Activated CD8-positive, alpha-beta memory T cell treated with anti-CD3 and anti-CD28 coated beads, Interleukin-2, amount 10 ng/mL, durations not matched to agents 7 days and 5 days (primary cell): Measurements from ENCODE around the gene AKR1D1. TPM values are rescaled to one million over a fixed set of nuclear protein-coding genes. Genes with fewer than 3 reads are reported as not detected.
"Not testable (repeated sequence)": the region's sequence is repeated elsewhere in the genome, so short reads cannot be mapped to it uniquely, and the experiment has no call there.

ENCODE experiments used
- ATAC-seq: fragments of 150-1000 bp; cut with Tn5 transposase; one replicate; pipeline ENCODE4 v1.10.0; 2021; ENCODE audit warnings: moderate library complexity
- CTCF ChIA-PET: fragments of 350-600 bp; sonication (Branson Sonifier 250); formaldehyde crosslinking; loops from one replicate; lab custom pipeline; 2021; ENCODE audit warnings: antibody characterized with exemption; lab: Charles Lee
- DNase-seq: peaks from one replicate; pipeline ENCODE4 v3.0.0-alpha.2; 2020
- H3K27ac Mint-ChIP-seq: one replicate; pipeline ENCODE4 v1.8.0; 2021; ENCODE audit warnings: mild to moderate bottlenecking, mixed read lengths
- H3K27me3 Mint-ChIP-seq: one replicate; pipeline ENCODE4 v1.8.0; 2021; ENCODE audit warnings: mixed read lengths
- H3K36me3 Mint-ChIP-seq: one replicate; pipeline ENCODE4 v1.8.0; 2021; ENCODE audit warnings: mild to moderate bottlenecking, mixed read lengths
- H3K4me1 Mint-ChIP-seq: one replicate; pipeline ENCODE4 v1.8.0; 2021; ENCODE audit warnings: mixed read lengths
- H3K4me3 Mint-ChIP-seq: one replicate; pipeline ENCODE4 v1.8.0; 2021; ENCODE audit warnings: mild to moderate bottlenecking, moderate library complexity, mixed read lengths
- H3K9me3 Mint-ChIP-seq: one replicate; pipeline ENCODE4 v1.8.0; 2022; ENCODE audit warnings: low read depth, mixed read lengths
- total RNA-seq, 2 experiments: library from RNA; stranded (reverse); gene quantifications; one replicate each; pipeline ENCODE4 v1.2.3, GENCODE V29; 2021

Gene AKR1D1
- total RNA-seq, 2 experiments from 2014 or later, result not detected

DNA sequence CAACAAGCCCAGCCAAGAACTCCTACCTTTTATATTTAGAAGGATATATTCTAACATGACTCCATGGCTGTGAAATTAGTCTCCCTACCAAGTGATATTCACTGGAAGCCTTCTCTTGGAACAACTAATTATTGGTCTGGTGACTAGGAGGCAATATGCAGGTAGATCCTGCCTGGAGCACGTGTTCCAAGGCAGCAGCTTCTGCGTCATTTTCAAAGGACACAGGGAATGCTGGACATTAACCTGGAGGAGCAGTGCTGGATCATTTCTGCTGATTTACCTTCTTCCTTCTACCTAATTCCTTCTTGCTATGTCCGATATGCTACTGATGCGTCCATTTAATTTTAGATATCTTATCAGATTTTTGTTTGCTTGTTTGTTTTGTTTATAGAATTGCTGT lies 5.6 kb downstream of the AKR1D1 start:
- H3K4me3 Mint-ChIP-seq, result no peak overlapping the region
- CTCF ChIA-PET, result no interaction called here

DNA sequence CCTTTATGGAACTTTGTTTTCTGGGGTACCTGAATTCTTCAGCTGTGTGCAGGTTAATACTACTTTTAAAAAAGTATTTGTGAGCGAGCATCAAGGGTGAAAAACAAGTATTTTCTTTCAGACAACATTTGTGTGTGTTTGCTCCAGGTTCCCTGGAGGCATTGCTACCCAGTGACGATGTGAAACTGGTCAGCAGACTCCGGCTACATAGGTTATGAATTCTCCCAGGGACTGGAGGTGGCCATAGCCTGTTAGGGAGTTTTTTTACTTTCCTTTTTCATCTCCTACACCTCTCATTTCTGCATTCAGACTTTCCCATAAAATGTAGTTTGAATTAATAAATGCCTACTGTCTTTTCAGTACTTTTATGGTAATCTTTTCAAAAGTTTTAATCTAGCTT lies 7.6 kb downstream of the AKR1D1 start:
- Mint-ChIP-seq H3K27ac (no peak overlapping the region), H3K36me3 (no peaks in the 10 kb centered on the region), H3K4me3 (no peak overlapping the region), H3K4me1 (no peaks in the 10 kb centered on the region), H3K27me3 (peaks cover 3% of the 10 kb centered on the region), H3K9me3 (no peaks in the 10 kb centered on the region)
- ATAC-seq (no peak), DNase-seq (no peak)
- CTCF ChIA-PET, result interaction anchor here (0.9 to 1.3 kb wide), 2 partner anchors 12 to 655 kb away, joined by 3 read pairs; no protein-coding TSS in a partner anchor

More for the DNA sequence above, 5.6 kb downstream of the AKR1D1 start:
- Mint-ChIP-seq H3K9me3 (no peaks in the 10 kb centered on the region), H3K4me1 (no peaks in the 10 kb centered on the region), H3K27me3 (peaks cover 3% of the 10 kb centered on the region), H3K36me3 (no peaks in the 10 kb centered on the region), H3K27ac (no peak overlapping the region)
- DNase-seq, result no peak
- no peak for ATAC-seq

DNA sequence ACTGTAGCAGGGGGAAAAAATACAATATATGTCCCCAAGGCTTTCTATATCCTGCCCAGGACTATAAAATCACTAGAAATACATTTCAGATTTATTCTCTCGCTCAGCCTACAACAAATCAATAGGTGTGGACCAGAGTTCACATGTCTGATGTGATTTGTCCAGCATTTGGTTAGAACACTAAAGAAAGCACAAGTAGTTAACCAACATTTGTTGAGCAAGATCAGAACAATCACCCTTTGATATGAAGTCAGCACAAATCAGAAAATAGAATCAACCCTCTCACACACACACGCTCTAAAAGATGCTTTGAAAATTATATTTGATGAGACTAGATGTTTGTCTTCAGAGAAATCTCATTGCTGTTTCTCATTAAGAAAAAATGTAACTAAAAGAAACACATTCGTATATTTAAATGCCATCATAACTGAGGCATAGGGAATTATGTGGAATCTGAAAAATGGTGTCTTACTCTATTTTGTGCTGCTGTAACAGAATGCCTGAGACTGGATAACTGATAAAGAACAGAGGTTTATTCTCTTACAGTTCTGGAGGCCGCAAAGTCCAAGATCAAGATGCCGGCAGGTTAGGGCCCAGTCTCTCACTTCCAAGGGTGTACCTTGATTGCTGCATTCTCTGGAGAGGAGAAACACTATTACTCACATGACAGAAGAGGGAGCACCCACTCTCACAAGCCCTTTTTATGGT lies 10.5 kb downstream of the AKR1D1 start:
- H3K36me3 Mint-ChIP-seq, result no peaks in the 10 kb centered on the region
- ATAC-seq (no peak), DNase-seq (no peak)
- peaks cover 3% of the 10 kb centered on the region for H3K27me3 Mint-ChIP-seq
- no peak overlapping the region for H3K4me3 Mint-ChIP-seq
- CTCF ChIA-PET, result no interaction called here
- no peaks in the 10 kb centered on the region for H3K9me3 Mint-ChIP-seq
- H3K4me1 Mint-ChIP-seq, result no peaks in the 10 kb centered on the region
- no peak overlapping the region for H3K27ac Mint-ChIP-seq

DNA sequence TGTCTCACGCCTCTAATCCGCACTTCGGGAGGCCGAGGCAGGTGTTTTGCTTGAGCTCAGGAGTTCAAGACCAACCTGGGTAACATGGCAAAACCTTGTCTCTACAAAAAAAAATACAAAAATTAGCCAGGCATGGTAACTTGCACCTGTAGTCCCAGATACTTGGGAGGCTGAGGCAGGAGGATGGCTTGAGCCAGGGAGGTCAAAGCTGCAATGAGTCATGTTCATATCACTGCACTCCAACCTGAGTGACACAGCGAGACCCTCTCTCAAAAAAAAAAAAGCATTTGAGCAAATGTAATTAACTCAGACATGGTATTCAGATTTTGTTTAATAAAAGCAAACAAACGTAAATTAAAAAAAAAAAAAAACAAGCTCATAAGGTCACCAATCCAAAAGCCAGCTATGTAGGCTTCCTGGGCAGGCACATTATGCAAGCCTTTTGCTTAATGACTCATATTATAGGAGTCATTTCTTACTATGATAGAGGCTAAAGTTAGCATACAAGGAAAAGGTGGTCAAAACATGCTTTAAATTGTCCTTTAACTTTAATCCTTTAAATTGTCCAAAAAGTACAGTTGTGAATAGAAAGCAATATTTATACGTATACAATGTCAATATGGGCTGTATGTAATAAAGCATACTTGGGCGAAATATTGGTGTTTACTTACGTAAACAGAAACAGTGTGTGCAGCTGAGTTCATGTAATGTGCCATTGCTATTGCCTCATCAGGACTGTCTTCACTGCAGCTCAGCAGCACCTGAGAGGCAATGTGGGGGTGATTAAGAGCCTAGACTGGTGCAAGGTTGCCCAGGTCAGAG lies 13.0 kb downstream of the AKR1D1 start:
- DNase-seq (no peak), ATAC-seq (no peak)
- H3K9me3 Mint-ChIP-seq, result no peaks in the 10 kb centered on the region
- no peak overlapping the region for H3K4me3 Mint-ChIP-seq
- no peak overlapping the region for H3K27ac Mint-ChIP-seq
- CTCF ChIA-PET, result no interaction called here
- peaks cover 4% of the 10 kb centered on the region for H3K27me3 Mint-ChIP-seq
- H3K4me1 Mint-ChIP-seq, result no peaks in the 10 kb centered on the region
- H3K36me3 Mint-ChIP-seq, result no peaks in the 10 kb centered on the region

DNA sequence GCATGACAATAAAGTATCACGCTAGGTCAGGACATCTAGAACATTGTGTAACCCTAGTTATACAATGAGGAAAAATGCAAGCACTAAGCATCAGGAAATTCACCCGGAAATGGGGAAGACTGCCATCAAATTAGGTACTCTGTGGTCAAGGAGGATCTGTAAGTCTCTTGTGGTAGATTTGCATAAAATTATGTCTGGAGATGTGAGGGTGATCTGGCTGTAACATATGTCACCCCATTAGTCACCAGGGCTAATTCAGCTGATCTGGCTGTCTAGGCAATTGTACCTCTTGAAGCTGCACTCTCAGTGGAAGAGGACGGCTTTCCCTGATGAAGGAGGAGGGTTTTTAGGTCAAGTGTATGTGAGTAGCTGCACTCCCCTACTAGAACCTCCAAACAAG lies 14.8 kb downstream of the AKR1D1 start:
- peaks cover 2% of the 10 kb centered on the region for H3K27me3 Mint-ChIP-seq
- H3K27ac Mint-ChIP-seq, result no peak overlapping the region
- ATAC-seq, result no peak
- no peaks in the 10 kb centered on the region for H3K9me3 Mint-ChIP-seq
- no peak overlapping the region for H3K4me3 Mint-ChIP-seq
- CTCF ChIA-PET, result no interaction called here
- H3K36me3 Mint-ChIP-seq, result no peaks in the 10 kb centered on the region
- DNase-seq, result no peak
- no peaks in the 10 kb centered on the region for H3K4me1 Mint-ChIP-seq

DNA sequence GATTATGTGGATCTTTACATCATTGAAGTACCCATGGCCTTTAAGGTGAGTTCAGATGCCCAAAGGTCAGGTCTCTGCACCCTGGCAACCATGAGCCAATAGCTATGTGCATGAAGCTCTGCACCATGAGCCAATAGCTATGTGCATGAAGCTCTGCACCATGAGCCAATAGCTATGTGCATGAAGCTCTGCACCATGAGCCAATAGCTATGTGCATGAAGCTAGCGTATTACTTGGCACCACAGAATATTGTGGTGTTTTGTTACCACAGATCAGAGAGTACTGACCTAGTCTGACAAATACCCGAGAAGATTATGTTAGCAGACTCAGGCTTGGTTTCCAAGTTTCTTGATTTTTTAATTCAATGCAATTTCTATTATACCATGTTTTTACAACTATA lies 15.6 kb downstream of the AKR1D1 start:
- H3K9me3 Mint-ChIP-seq, CTCF ChIA-PET: not testable (repeated sequence)

DNA sequence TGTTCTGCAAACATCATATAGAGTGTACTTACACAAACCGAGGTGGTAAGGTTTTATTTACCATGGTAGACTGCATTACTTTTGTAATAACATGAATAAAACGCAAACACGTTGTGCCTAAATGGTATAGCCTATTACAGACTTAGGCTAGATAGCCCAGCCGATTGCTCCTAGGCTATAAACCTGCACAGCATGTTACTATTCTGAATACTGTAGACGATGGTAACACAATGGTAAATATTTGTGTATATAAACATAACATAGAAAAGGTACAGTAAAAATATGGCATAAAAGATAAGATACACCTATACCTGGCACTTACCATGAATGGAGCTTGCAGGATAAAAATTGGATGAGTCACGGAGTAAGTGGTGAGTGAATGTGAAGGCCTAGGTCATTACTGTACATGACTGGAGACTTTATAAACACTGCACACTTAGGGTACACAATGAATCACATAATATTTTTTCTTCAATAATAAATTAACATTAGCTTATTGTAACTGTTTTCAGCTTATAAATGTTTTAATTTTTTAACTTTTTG lies 16.3 kb downstream of the AKR1D1 start:
- CTCF ChIA-PET, result no interaction called here
- ATAC-seq, result no peak

More for the DNA sequence above, 15.6 kb downstream of the AKR1D1 start:
- H3K4me3 Mint-ChIP-seq, ATAC-seq, DNase-seq, H3K27ac Mint-ChIP-seq, H3K36me3 Mint-ChIP-seq, H3K27me3 Mint-ChIP-seq, H3K4me1 Mint-ChIP-seq: not testable (repeated sequence)

DNA sequence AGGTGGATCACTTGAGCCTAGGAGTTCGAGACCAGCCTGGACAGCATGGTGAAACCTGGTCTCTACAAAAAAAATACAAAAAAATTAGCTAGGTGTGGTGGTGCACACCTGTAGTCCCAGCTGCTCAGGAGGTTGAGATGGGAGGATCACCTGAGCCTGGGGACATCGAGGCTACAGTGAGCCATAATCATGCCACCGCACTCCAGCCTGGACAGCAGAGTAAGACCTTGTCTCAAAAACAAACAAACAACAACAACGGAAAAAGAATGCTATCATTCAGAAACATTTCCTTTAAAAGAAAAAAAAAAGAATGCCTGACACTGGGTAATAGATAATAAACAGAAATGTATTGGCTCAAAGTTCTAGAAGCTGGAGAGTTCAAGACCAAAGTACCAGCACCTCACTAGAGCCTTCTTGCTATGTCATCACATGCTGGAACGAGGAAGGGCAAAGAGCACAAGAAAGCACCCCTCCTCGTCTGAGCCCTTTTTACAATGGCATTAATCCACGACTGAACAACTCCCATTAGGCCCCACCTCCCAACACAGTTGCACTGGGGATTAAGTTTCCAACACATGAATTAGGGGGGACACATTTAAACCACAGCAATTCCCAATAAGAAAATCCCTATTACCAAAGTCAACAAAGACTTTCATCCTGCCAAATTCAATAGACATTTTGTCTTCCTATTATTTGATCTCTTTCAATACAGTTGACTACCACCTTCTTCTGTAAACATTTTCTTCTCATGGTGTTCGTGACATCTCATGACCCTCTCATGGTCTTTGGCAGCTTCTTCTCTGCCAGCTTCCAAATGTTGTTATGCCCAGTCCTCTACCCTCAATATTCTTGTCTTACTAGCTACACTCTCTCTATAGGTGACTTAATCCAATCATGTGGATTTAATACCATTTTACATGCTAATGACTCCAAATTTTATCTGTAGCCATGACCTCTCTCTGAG lies 20.0 kb downstream of the AKR1D1 start:
- Mint-ChIP-seq H3K36me3 (no peaks in the 10 kb centered on the region), H3K4me3 (no peak overlapping the region)

More for the DNA sequence above, 16.3 kb downstream of the AKR1D1 start:
- H3K27me3 Mint-ChIP-seq, result peaks cover 5% of the 10 kb centered on the region
- no peaks in the 10 kb centered on the region for H3K4me1 Mint-ChIP-seq
- H3K36me3 Mint-ChIP-seq, result no peaks in the 10 kb centered on the region
- no peak for DNase-seq
- H3K9me3 Mint-ChIP-seq, result no peaks in the 10 kb centered on the region
- H3K4me3 Mint-ChIP-seq, result no peak overlapping the region
- H3K27ac Mint-ChIP-seq, result no peak overlapping the region

DNA sequence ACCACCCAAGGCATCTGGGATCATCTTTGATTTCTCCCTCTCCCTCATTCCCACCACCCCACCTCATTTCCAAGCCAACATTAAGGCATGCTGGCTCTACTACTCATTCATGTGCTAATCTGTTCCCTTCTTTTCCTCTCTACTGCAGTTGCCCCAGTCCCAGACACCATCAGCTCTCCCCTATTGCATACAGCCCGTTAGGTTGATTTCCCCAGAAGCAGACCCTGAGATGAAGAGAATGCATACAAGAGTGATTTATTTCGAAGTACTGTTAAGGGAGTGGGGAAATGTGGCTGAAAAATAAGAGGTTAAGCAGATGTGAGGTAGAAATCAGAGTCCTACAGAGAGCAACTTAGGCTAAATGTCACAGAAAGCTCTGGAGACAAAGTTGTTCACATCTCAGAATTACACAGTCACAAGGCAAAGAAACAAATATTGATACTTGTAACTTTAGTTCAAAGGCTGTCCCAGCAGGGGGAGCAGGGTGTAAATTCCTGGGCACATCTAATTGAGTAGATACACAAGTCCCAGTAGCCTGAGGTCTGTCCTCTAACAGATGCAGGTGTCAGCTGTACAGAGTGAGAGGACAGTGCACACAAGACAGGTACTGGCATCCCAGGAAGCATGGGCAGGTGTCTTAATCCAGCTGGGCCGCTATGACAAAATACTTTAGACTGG lies 20.9 kb downstream of the AKR1D1 start:
- CTCF ChIA-PET, result no interaction called here
- Mint-ChIP-seq H3K9me3 (no peaks in the 10 kb centered on the region), H3K4me3 (no peak overlapping the region), H3K36me3 (no peaks in the 10 kb centered on the region), H3K27ac (no peak overlapping the region), H3K27me3 (peaks cover 5% of the 10 kb centered on the region), H3K4me1 (no peaks in the 10 kb centered on the region)
- no peak for ATAC-seq
- DNase-seq, result no peak

More for the DNA sequence above, 20.0 kb downstream of the AKR1D1 start:
- no peak overlapping the region for H3K27ac Mint-ChIP-seq
- no peaks in the 10 kb centered on the region for H3K9me3 Mint-ChIP-seq
- CTCF ChIA-PET, result no interaction called here
- no peak for ATAC-seq
- H3K27me3 Mint-ChIP-seq, result peaks cover 5% of the 10 kb centered on the region
- H3K4me1 Mint-ChIP-seq, result no peaks in the 10 kb centered on the region
- no peak for DNase-seq

DNA sequence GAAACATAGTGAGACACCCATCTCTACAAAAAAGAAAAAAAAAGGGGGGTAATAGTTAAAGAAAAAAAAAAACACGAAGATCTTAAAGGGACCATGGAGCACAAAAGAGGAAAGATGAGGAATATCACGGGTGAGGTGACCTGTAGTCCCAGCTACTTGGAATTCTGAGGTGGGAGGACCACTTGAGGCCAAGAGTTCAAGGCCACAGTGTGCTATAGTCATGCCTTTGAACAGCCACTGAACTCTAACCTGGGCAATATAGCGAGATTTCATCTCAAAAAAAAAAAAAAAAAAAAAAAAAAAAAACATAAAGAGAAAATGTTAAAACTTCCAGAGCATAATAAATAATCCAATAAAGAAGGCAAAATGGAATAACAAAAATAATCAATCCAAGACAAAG lies 23.6 kb downstream of the AKR1D1 start:
- Mint-ChIP-seq H3K27ac (no peak overlapping the region), H3K4me1 (no peaks in the 10 kb centered on the region), H3K9me3 (no peaks in the 10 kb centered on the region), H3K36me3 (no peaks in the 10 kb centered on the region), H3K4me3 (no peak overlapping the region), H3K27me3 (peaks cover 4% of the 10 kb centered on the region)
- DNase-seq, result no peak
- no peak for ATAC-seq
- CTCF ChIA-PET, result no interaction called here

DNA sequence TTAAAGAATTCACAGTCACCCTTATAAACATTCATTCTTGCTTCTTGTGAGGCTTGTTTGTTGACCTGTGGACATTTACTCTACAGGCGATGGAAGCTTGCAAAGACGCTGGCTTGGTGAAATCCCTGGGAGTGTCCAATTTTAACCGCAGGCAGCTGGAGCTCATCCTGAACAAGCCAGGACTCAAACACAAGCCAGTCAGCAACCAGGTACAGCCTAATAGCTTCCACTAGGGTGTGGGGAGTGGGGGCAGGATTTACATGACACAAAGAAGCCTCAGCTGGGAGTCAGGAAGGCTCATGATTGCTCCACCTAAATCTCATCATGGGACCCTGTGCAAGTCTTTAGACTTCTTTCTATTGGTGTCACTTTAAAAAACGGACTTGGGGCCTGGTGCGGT lies 29.0 kb downstream of the AKR1D1 start:
- H3K27me3 Mint-ChIP-seq, result peaks cover 13% of the 10 kb centered on the region
- no peaks in the 10 kb centered on the region for H3K4me1 Mint-ChIP-seq
- DNase-seq (no peak), ATAC-seq (no peak)
- H3K27ac Mint-ChIP-seq, result no peak overlapping the region
- H3K4me3 Mint-ChIP-seq, result no peak overlapping the region
- H3K36me3 Mint-ChIP-seq, result no peaks in the 10 kb centered on the region
- no peaks in the 10 kb centered on the region for H3K9me3 Mint-ChIP-seq
- CTCF ChIA-PET, result no interaction called here

DNA sequence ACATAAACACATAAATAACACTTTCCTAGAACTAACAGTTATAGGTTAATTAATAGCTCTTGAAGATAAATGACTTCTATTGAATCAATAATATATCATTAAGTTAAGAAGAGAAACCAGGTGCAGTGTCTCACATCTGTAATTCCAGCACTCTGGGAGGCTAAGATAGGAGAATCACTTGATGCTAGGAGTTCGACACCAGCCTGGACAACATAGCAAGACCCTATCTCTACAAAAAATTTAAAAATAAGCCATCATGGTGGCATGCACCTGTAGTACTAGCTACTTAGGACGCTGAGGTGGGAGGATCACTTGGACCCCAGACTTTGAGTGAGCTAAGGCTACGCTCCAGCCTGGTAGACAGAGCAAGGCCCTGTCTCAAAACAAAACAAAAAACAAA lies 38.8 kb downstream of the AKR1D1 start:
- Mint-ChIP-seq H3K36me3 (no peaks in the 10 kb centered on the region), H3K27me3 (peaks cover 7% of the 10 kb centered on the region), H3K9me3 (no peaks in the 10 kb centered on the region), H3K27ac (no peak overlapping the region), H3K4me3 (no peak overlapping the region), H3K4me1 (no peaks in the 10 kb centered on the region)
- ATAC-seq (no peak), DNase-seq (no peak)
- CTCF ChIA-PET, result no interaction called here
